ENCODE results near the gene ASIC4.
A peak's percentile ranks its signal among the peaks of the same experiment; 100 is the strongest.

ASIC4 gene

GRCh38 chr2:219482674-219483405 lies 31.4 kb upstream of the ASIC4 start:
- DNase-seq, result no peak

- DNase-seq, result no peak
These were observed 30.6 kb upstream of the ASIC4 start for GRCh38 chr2:219483451-219484342.

- no peak for DNase-seq
These were observed 29.7 kb upstream of the ASIC4 start for GRCh38 chr2:219484343-219485200.

GRCh38 chr2:219485201-219485580 lies 29.1 kb upstream of the ASIC4 start:
- no peak for DNase-seq

GRCh38 chr2:219486380-219486959 lies 27.8 kb upstream of the ASIC4 start:
- DNase-seq, result no peak

- DNase-seq, result no peak
These were observed 26.0 kb upstream of the ASIC4 start for GRCh38 chr2:219488149-219488843.

GRCh38 chr2:219488844-219489194 lies 25.5 kb upstream of the ASIC4 start:
- no peak for DNase-seq

- DNase-seq, result no peak
These were observed 25.0 kb upstream of the ASIC4 start for GRCh38 chr2:219489315-219489714.

GRCh38 chr2:219490186-219490585 lies 24.1 kb upstream of the ASIC4 start:
- no peak for DNase-seq

- no peak for DNase-seq
These were observed 23.6 kb upstream of the ASIC4 start for GRCh38 chr2:219490600-219491130.

- DNase-seq, result no peak
These were observed 22.9 kb upstream of the ASIC4 start for GRCh38 chr2:219491278-219491963.

- no peak for DNase-seq
These were observed 21.7 kb upstream of the ASIC4 start for GRCh38 chr2:219492575-219492974.

- DNase-seq, result no peak
These were observed 21.2 kb upstream of the ASIC4 start for GRCh38 chr2:219493086-219493485.

- no peak for DNase-seq
These were observed 19.2 kb upstream of the ASIC4 start for GRCh38 chr2:219494952-219495530.

GRCh38 chr2:219495531-219496122 lies 18.7 kb upstream of the ASIC4 start:
- DNase-seq, result peak; percentile 39

- no peak for DNase-seq
These were observed 17.9 kb upstream of the ASIC4 start for GRCh38 chr2:219496247-219496824.

- no peak for DNase-seq
These were observed 17.3 kb upstream of the ASIC4 start for GRCh38 chr2:219496825-219497494.

GRCh38 chr2:219497495-219498279 lies 16.6 kb upstream of the ASIC4 start:
- DNase-seq, result peak; percentile 67
